NT2/D1 (cell line): ENCODE measurements around the gene OR13C5.
"Not testable (repeated sequence)": the region's sequence is repeated elsewhere in the genome, so short reads cannot be mapped to it uniquely, and the experiment has no call there.

Experiments used
- DNase-seq: peaks from one replicate; pipeline ENCODE4 v3.0.0-alpha.2; 2011; ENCODE audit warnings: low read depth, low spot score
- H3K27me3 ChIP-seq: 2 replicates; pipeline ENCODE4 v1.6.0; 2011; ENCODE audit warnings: mild to moderate bottlenecking; ENCODE audit not compliant: insufficient read length, insufficient read depth
- H3K36me3 ChIP-seq: 2 replicates; pipeline ENCODE4 v1.6.1; 2011; ENCODE audit warnings: mild to moderate bottlenecking, low read length, mixed read lengths; ENCODE audit not compliant: insufficient read depth, insufficient read length
- H3K4me1 ChIP-seq: 2 replicates; pipeline ENCODE4 v1.5.1; 2011; ENCODE audit not compliant: insufficient read depth, insufficient read length
- H3K4me3 ChIP-seq: 2 replicates; pipeline ENCODE4 v1.5.1; 2011; ENCODE audit warnings: low read depth; ENCODE audit not compliant: insufficient read length
- H3K9ac ChIP-seq: 2 replicates; pipeline ENCODE4 v1.6.0; 2011; ENCODE audit warnings: low read depth; ENCODE audit not compliant: insufficient read length
- H3K9me3 ChIP-seq: 2 replicates; pipeline ENCODE4 v1.5.1; 2011; ENCODE audit warnings: mild to moderate bottlenecking, low read length; ENCODE audit not compliant: insufficient read depth
- SUZ12 ChIP-seq: IDR thresholded peaks from 2 replicates; pipeline ENCODE4 v1.6.1; 2011; ENCODE audit not compliant: insufficient read length, insufficient read depth; ENCODE audit errors: extremely low read depth
- YY1 ChIP-seq: IDR thresholded peaks from 2 replicates; pipeline ENCODE4 v1.6.1; 2011; ENCODE audit not compliant: insufficient read length, insufficient read depth
- ZNF274 ChIP-seq: IDR thresholded peaks from 2 replicates; pipeline ENCODE4 v1.6.1; 2011; ENCODE audit warnings: mild to moderate bottlenecking, low read depth, low read length

OR13C5 gene

DNA sequence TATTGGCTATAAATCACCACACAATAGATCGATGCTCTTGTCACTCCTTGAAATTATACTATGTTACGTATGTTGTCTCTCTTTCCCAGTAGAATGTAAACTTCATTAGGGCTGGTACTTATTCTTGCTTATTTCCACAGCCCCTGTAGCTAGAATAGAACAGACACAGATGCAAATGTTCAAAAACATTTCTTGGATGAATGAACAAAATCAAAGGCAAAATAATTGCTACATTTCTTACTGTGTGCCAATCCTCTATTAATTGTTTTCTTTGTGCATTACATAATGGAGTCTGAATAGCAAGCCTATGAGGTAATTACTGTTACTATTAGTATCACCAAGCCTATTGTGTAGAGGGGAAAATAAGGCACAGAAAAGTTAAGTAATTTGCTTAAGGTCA lies 6.9 kb upstream of the OR13C5 start:
- Histone ChIP-seq H3K27me3 (no peaks in the 10 kb centered on the region), H3K9me3 (no peaks in the 10 kb centered on the region), H3K4me1 (no peaks in the 10 kb centered on the region), H3K4me3 (no peak overlapping the region), H3K9ac (no peak overlapping the region), H3K36me3 (no peaks in the 10 kb centered on the region)
- TF ChIP-seq YY1 (no peak), SUZ12 (no peak), ZNF274 (no peak)
- DNase-seq, result no peak

DNA sequence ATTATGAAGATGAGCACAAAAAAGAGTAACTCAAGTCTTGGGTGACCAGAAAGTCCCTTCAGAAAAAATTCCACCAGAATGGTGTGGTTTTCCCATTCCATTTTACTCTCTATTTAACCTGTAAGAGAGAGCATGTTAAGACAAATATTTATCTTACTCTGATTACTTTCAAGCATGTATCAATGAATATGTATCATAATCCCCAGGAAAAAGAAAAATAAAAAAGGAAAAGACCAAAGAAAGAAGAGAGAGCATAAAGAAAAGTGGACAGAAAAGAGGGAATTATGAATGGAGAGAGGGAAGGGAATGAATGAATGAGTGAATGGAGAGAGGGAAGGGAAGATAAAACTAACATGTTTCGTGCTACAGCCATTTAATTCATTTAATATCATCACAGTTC lies 6.3 kb upstream of the OR13C5 start, which contains the start of gene OR13C2:
TSS of gene OR13C2 (minus strand) at position 101 of the 400 bp plus-strand sequence. CDS start at position 101, 0 bp downstream.
- H3K36me3 ChIP-seq, H3K9ac ChIP-seq, H3K9me3 ChIP-seq, H3K27me3 ChIP-seq, H3K4me3 ChIP-seq, H3K4me1 ChIP-seq, DNase-seq: not testable (repeated sequence)

DNA sequence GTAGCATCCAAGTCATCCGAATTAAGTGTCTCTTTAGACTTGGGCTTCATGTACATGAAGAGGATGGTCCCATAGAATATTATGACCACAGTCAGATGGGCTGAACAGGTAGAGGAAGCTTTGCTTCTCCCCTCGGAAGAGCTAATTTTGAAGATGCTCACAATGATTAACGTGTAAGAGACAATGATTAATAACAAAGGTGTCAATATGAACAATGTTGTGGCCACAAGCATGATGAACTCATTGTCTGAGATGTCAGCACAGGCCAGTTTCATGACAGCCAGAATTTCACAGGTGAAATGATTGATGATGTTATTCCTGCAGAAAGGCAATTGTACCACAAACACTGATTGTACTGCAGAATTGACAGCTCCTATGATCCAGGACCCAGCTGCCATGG lies 5.6 kb upstream of the OR13C5 start:
- no peak overlapping the region for H3K4me3 ChIP-seq
- no peak overlapping the region for H3K9ac ChIP-seq
- no peaks in the 10 kb centered on the region for H3K36me3 ChIP-seq
- TF ChIP-seq YY1, result no peak
- no peak for TF ChIP-seq ZNF274
- no peaks in the 10 kb centered on the region for H3K4me1 ChIP-seq
- no peaks in the 10 kb centered on the region for H3K9me3 ChIP-seq
- H3K27me3 ChIP-seq, result no peaks in the 10 kb centered on the region
- DNase-seq, result no peak

DNA sequence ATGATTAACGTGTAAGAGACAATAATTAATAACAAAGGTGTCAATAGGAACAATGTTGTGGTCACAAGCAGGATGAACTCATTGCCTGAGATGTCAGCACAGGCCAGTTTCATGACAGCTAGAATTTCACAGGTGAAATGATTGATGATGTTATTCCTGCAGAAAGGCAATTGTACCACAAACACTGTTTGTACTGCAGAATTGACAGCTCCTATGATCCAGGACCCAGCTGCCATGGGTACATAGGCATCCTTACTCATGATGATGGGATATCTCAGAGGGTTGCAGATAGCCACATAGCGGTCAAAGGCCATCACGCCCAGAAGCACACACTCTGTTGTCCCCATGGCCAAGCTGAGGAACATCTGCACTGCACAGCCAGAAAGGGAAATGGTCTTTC lies 464 bp downstream of the OR13C5 start:
- DNase-seq, H3K4me3 ChIP-seq, H3K9me3 ChIP-seq, H3K4me1 ChIP-seq, H3K36me3 ChIP-seq, H3K27me3 ChIP-seq, H3K9ac ChIP-seq: not testable (repeated sequence)

DNA sequence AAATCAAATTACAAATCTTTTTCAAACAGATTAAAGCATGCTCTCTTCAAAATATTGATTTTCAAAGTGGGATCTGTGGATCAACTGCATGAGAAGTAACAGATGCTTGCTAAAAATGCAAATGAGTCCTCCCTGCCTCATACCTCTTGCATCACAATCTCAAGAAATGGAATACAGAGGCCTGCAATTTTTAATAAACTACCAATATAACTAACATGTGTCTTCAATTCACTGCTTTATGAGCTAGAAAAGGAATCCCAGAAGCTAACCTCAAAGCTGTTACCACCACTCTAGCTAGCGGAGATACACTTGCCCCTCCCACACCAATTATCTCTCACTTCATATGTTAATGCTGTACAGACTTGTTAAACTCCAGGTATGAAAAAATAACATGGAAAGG lies 9.6 kb downstream of the OR13C5 start:
- Histone ChIP-seq H3K4me1 (no peaks in the 10 kb centered on the region), H3K9me3 (no peaks in the 10 kb centered on the region), H3K36me3 (no peaks in the 10 kb centered on the region), H3K9ac (no peak overlapping the region), H3K27me3 (no peaks in the 10 kb centered on the region), H3K4me3 (no peak overlapping the region)
- no peak for TF ChIP-seq ZNF274
- TF ChIP-seq SUZ12, result no peak
- TF ChIP-seq YY1, result no peak
- no peak for DNase-seq

DNA sequence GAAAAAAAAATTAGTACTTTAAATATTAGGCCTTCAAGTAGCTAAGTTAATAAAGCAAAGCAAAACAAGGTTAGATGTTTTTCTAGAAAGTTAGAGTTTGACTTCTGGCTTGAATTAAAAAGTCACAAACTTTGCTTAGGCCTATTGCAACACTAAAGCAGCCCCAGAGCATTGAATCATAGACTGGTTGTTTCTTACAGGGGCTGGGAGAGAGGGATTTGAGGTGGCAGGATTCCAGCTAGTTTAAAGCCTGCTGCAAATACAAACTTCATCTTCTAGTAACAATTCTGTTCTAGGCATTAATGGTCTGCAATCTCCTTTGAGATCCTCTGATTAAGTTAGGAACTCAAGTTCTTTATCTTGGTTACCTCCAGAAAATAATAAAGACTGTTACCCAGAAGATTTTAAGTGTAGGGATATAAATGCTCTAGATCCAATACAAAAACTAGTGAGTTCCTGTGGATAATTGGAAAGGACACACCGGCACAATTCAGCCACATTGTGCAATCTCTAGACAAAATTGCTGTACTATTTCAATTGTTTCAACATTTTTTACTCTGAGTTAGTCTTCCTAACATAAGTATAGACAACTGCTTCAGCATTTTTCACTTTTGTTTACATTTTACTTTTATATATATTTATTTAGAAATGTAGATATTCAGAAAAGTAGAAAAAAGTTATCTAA lies 12.6 kb downstream of the OR13C5 start:
- Histone ChIP-seq H3K9me3 (no peaks in the 10 kb centered on the region), H3K36me3 (no peaks in the 10 kb centered on the region), H3K9ac (no peak overlapping the region), H3K4me3 (no peak overlapping the region), H3K4me1 (no peaks in the 10 kb centered on the region), H3K27me3 (no peaks in the 10 kb centered on the region)
- no peak for DNase-seq
- TF ChIP-seq SUZ12 (no peak), ZNF274 (no peak), YY1 (no peak)

DNA sequence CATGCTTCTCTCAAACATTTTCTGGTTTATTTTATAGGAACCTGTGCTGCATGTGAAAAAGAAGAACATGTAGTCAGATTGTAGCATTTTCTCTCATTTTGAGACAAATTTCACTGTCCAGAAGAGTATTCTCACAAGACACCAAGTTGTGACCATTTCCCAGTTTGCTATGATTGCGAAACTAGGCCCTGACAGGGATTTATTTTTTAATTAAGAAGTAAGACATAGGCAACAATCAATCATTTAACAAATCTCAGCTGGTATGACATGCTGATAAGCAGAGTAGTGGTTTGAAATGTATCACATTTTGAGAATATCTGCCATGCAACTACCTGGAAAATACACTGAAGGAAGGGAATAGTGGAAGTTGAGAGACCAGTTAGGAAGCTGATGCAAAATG lies 18.7 kb downstream of the OR13C5 start:
- Histone ChIP-seq H3K4me3 (no peak overlapping the region), H3K4me1 (no peaks in the 10 kb centered on the region), H3K27me3 (no peaks in the 10 kb centered on the region), H3K9ac (no peak overlapping the region), H3K9me3 (no peaks in the 10 kb centered on the region), H3K36me3 (no peaks in the 10 kb centered on the region)
- TF ChIP-seq ZNF274 (no peak), YY1 (no peak), SUZ12 (no peak)
- no peak for DNase-seq

DNA sequence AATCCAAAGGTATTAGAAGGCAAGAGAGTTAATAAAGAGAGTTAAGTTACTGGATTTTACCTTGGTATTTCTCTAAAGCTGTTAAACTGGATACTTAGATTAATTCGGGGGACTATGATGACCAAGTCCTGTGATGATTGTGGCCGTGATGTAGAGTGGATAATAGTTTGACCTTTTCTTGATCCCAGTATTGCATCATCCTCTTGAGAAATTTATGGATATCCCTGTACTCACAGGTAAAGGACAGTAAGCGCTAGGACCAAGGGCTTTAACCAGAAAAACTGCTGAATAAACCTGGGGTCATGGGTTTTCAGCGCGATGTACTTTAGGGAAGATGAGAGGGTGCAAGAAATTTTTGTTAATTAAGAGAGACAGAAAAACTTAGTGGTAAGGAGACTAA lies 21.9 kb downstream of the OR13C5 start:
- H3K4me3 ChIP-seq, result no peak overlapping the region
- TF ChIP-seq ZNF274 (no peak), SUZ12 (no peak), YY1 (no peak)
- DNase-seq, result no peak

More for the DNA sequence above, 21.9 kb downstream of the OR13C5 start:
- no peak overlapping the region for H3K9ac ChIP-seq
- 0 out of 2 replicates have a peak, but pooled peaks cover 8% of the 10 kb centered on the region for H3K9me3 ChIP-seq
- no peaks in the 10 kb centered on the region for H3K4me1 ChIP-seq
- no peaks in the 10 kb centered on the region for H3K36me3 ChIP-seq
- no peaks in the 10 kb centered on the region for H3K27me3 ChIP-seq
